Common myeloid progenitor, CD34-positive (primary cell): ENCODE measurements around the gene FEV.

Experiments used
- CTCF ChIA-PET: fragments of 350-600 bp; sonication (Branson Sonifier 250); formaldehyde crosslinking; loops from one replicate; lab custom pipeline; 2021; ENCODE audit warnings: antibody characterized with exemption; lab: Charles Lee
- POLR2A ChIA-PET: fragments of 350-600 bp; sonication (Branson Sonifier 250); formaldehyde crosslinking; loops from one replicate; lab custom pipeline; 2021; ENCODE audit warnings: antibody characterized with exemption; lab: Charles Lee
- DNase-seq, 3 donors: peaks; one replicate each; pipeline versions ENCODE4 v3.0.0 to v3.0.0-alpha.2; 2013
- H3K27ac ChIP-seq, 2 experiments: 1 replicate in 1 of 2; 2 replicates in 1 of 2; pipeline ENCODE4 v1.7.0; 2013; ENCODE audit warnings: inconsistent platforms in 2 of 2, low read length in 2 of 2, mild to moderate bottlenecking in 2 of 2, low read depth in 1 of 2, moderate library complexity in 1 of 2; ENCODE audit not compliant: severe bottlenecking in 2 of 2, insufficient read depth in 1 of 2, poor library complexity in 1 of 2
- H3K27me3 ChIP-seq, 5 experiments: replicated peaks in 2 of 5; 1 replicate in 3 of 5; 2 replicates in 2 of 5; pipeline versions ENCODE4 v1.6.1 to v1.7.0; 2013; ENCODE audit warnings: low read length in 4 of 5, mild to moderate bottlenecking in 2 of 5, moderate library complexity in 2 of 5, inconsistent platforms in 1 of 5; ENCODE audit not compliant: insufficient read depth in 5 of 5, control insufficient read depth in 4 of 5
- H3K36me3 ChIP-seq, 4 experiments: 1 replicate in 2 of 4; 2 replicates in 2 of 4; pipeline versions ENCODE4 v1.6.1 to v1.7.0; 2013; ENCODE audit warnings: low read length in 3 of 4, control low read depth in 1 of 4, mild to moderate bottlenecking in 1 of 4; ENCODE audit not compliant: control insufficient read depth in 4 of 4, insufficient read depth in 4 of 4
- H3K4me1 ChIP-seq, 4 experiments: 1 replicate in 3 of 4; 2 replicates in 1 of 4; pipeline versions ENCODE4 v1.6.1 to v1.7.1; 2013; ENCODE audit warnings: low read length in 3 of 4, mild to moderate bottlenecking in 3 of 4, control low read depth in 1 of 4, inconsistent platforms in 1 of 4, moderate library complexity in 1 of 4; ENCODE audit not compliant: control insufficient read depth in 4 of 4, insufficient read depth in 4 of 4; ENCODE audit errors: control extremely low read depth in 1 of 4
- H3K4me3 ChIP-seq, 7 experiments: 1 replicate in 4 of 7; 2 replicates in 3 of 7; pipeline versions ENCODE4 v1.5.1 to v1.7.0; 2013; ENCODE audit warnings: mild to moderate bottlenecking in 7 of 7, low read length in 6 of 7, moderate library complexity in 6 of 7, inconsistent platforms in 2 of 7, low read depth in 2 of 7, control low read depth in 1 of 7; ENCODE audit not compliant: insufficient read depth in 4 of 7, control insufficient read depth in 1 of 7; ENCODE audit errors: extremely low read depth in 1 of 7
- H3K9me3 ChIP-seq, 5 experiments: 1 replicate in 4 of 5; 2 replicates in 1 of 5; pipeline versions ENCODE4 v1.6.1 to v1.7.1; 2013; ENCODE audit warnings: low read length in 4 of 5, mild to moderate bottlenecking in 2 of 5, inconsistent platforms in 1 of 5, low read depth in 1 of 5, moderate library complexity in 1 of 5; ENCODE audit not compliant: control insufficient read depth in 4 of 5, insufficient read depth in 2 of 5; ENCODE audit errors: control extremely low read depth in 1 of 5
- WGBS: methylation state at CpG from one replicate; pipeline ENCODE4 v1.1.5; 2013; ENCODE audit not compliant: insufficient coverage; 5-methylcytosine and 5-hydroxymethylcytosine counted together

Gene FEV

GRCh38 chr2:219022616-219023015 lies 37.6 kb upstream of the FEV start:
- CTCF ChIA-PET: interaction anchor here (0.7 to 1.7 kb wide), 2 partner anchors 8 to 97 kb away, joined by 3 to 4 read pairs; no protein-coding TSS in a partner anchor
- H3K27me3 ChIP-seq: peaks cover 0 to 21% (median 1%) of the 10 kb centered on the region in 5 experiments
- no peaks in the 10 kb centered on the region for H3K36me3 ChIP-seq

GRCh38 chr2:219022041-219022440 lies 37.1 kb upstream of the FEV start:
- ChIA-PET CTCF (interaction anchor here (0.6 to 1.7 kb wide), 3 partner anchors 9 to 98 kb away, joined by 3 to 4 read pairs (median 4); no protein-coding TSS in a partner anchor), POLR2A (no interaction called here)
- 98% methylated on average over 10 of the region's 12 CpGs for WGBS
- no peaks in the 10 kb centered on the region for H3K4me1 ChIP-seq
- no peak overlapping the region for H3K4me3 ChIP-seq
- no peaks in the 10 kb centered on the region for H3K9me3 ChIP-seq
- DNase-seq: no peak
- H3K27me3 ChIP-seq: peaks cover 0 to 22% (median 1%) of the 10 kb centered on the region in 5 experiments
- no peak overlapping the region for H3K27ac ChIP-seq
- no peaks in the 10 kb centered on the region for H3K36me3 ChIP-seq

More at GRCh38 chr2:219022616-219023015, 37.6 kb upstream of the FEV start:
- no peak for DNase-seq
- Histone ChIP-seq H3K9me3 (no peaks in the 10 kb centered on the region), H3K27ac (no peak overlapping the region), H3K4me3 (no peak overlapping the region), H3K4me1 (no peaks in the 10 kb centered on the region)
- POLR2A ChIA-PET: no interaction called here
- WGBS: 86% methylated on average over 3 of the region's 5 CpGs

- no peaks in the 10 kb centered on the region for H3K9me3 ChIP-seq
- no peaks in the 10 kb centered on the region for H3K4me1 ChIP-seq
- ChIA-PET POLR2A (no interaction called here), CTCF (interaction anchor here (0.6 to 1.4 kb wide), 4 partner anchors 10 to 117 kb away, joined by 3 to 4 read pairs (median 3); no protein-coding TSS in a partner anchor)
- WGBS: 97% methylated on average over 6 of the region's 9 CpGs
- peaks cover 0 to 22% (median 1%) of the 10 kb centered on the region in 5 experiments for H3K27me3 ChIP-seq
- no peaks in the 10 kb centered on the region for H3K36me3 ChIP-seq
- H3K4me3 ChIP-seq: no peak overlapping the region
- no peak overlapping the region for H3K27ac ChIP-seq
- no peak for DNase-seq
Observed at GRCh38 chr2:219021591-219021990, 36.6 kb upstream of the FEV start.

- 92% methylated on average over 5 of the region's 11 CpGs for WGBS
- no peak overlapping the region for H3K27ac ChIP-seq
- CTCF ChIA-PET: interaction anchor here (0.7 to 2.5 kb wide), 7 partner anchors 11 to 280 kb away, joined by 3 to 12 read pairs (median 3); no protein-coding TSS in a partner anchor
- no peaks in the 10 kb centered on the region for H3K36me3 ChIP-seq
- no peaks in the 10 kb centered on the region for H3K9me3 ChIP-seq
- POLR2A ChIA-PET: no interaction called here
- no peak for DNase-seq
- no peak overlapping the region for H3K4me3 ChIP-seq
- H3K4me1 ChIP-seq: no peaks in the 10 kb centered on the region
- H3K27me3 ChIP-seq: peaks cover 0 to 18% (median 0%) of the 10 kb centered on the region in 5 experiments
Observed at GRCh38 chr2:219020604-219021365, 35.8 kb upstream of the FEV start.

GRCh38 chr2:219019436-219019835 lies 34.5 kb upstream of the FEV start:
- Histone ChIP-seq H3K27me3 (peaks cover 0 to 16% (median 8%) of the 10 kb centered on the region in 5 experiments), H3K4me1 (no peaks in the 10 kb centered on the region), H3K9me3 (no peaks in the 10 kb centered on the region), H3K27ac (no peak overlapping the region), H3K4me3 (no peak overlapping the region), H3K36me3 (no peaks in the 10 kb centered on the region)
- CTCF ChIA-PET: interaction anchor here (0.6 to 2.7 kb wide), 7 partner anchors 10 to 476 kb away, joined by 3 to 12 read pairs (median 6); no protein-coding TSS in a partner anchor
- WGBS: 93% methylated on average over 6 of the region's 6 CpGs
- no peak for DNase-seq
- POLR2A ChIA-PET: no interaction called here

- WGBS: 93% methylated on average over 8 of the region's 10 CpGs
- H3K4me1 ChIP-seq: no peaks in the 10 kb centered on the region
- H3K4me3 ChIP-seq: no peak overlapping the region
- H3K27ac ChIP-seq: no peak overlapping the region
- H3K9me3 ChIP-seq: no peaks in the 10 kb centered on the region
- ChIA-PET CTCF (interaction anchor here (1.2 to 2.7 kb wide), 6 partner anchors 9 to 167 kb away, joined by 3 to 12 read pairs (median 8); no protein-coding TSS in a partner anchor), POLR2A (no interaction called here)
- no peaks in the 10 kb centered on the region for H3K36me3 ChIP-seq
- peaks cover 0 to 18% (median 10%) of the 10 kb centered on the region in 5 experiments for H3K27me3 ChIP-seq
- DNase-seq: no peak
Observed at GRCh38 chr2:219018726-219019125, 33.7 kb upstream of the FEV start.

GRCh38 chr2:219018286-219018685 lies 33.3 kb upstream of the FEV start:
- Histone ChIP-seq H3K9me3 (no peaks in the 10 kb centered on the region), H3K27me3 (peaks cover 0 to 19% (median 12%) of the 10 kb centered on the region in 5 experiments), H3K27ac (no peak overlapping the region), H3K4me1 (no peaks in the 10 kb centered on the region), H3K4me3 (no peak overlapping the region), H3K36me3 (no peaks in the 10 kb centered on the region)
- 91% methylated on average over 3 of the region's 7 CpGs for WGBS
- CTCF ChIA-PET: interaction anchor here (1.2 to 2.7 kb wide), 6 partner anchors 9 to 166 kb away, joined by 3 to 12 read pairs (median 9); no protein-coding TSS in a partner anchor
- no peak for DNase-seq
- POLR2A ChIA-PET: no interaction called here
